ENCODE data around the gene COASY. TPM values are rescaled to one million over a fixed set of nuclear protein-coding genes. Genes with fewer than 3 reads are reported as not detected.

Gene COASY
- total and polyA plus RNA-seq, 4 donors: 25.9 to 93.2 (median 64.3) TPM

DNA sequence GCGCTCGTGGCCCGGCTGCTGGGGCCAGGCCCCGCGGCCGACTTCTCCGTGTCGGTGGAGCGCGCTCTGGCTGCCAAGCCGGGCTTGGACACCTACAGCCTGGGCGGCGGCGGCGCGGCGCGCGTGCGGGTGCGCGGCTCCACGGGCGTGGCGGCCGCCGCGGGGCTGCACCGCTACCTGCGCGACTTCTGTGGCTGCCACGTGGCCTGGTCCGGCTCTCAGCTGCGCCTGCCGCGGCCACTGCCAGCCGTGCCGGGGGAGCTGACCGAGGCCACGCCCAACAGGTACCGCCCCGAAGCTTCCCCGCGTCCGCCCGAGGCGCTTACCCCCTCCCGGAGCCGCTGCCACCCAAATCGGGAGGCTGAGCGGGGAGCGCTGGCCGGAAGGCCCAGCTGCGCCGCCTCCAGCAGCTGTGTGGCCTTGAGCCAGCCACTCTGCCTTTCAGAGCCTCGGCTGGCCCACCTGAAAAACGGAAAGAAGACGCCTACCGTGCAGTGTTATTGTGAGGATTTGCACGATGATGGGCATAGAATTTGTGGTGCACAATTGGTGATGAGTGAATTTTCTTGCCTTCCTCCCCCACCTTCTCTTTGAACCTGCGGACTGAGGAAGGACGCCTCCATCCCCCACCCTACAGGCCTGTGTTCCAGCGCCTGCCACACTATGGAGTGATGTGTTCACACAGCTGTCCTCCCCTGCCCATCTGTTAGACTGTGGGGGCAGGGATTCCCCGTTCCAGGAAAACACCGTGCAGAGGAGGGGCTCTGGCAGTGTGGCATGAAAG, 25.4 kb upstream of the COASY start:
- Histone ChIP-seq H3K9me3 (ENCODE audit: control insufficient read depth in 4 of 4, insufficient read depth in 3 of 4, low read length in 3 of 4) (no peaks in the 10 kb centered on the region), H3K9ac (ENCODE audit: insufficient read depth in 1 of 2, low read length in 2 of 2) (no peak overlapping the region), H3K4me3 (peak overlapping the region; percentile 83), H3K36me3 (ENCODE audit: control insufficient read depth in 4 of 4, insufficient read depth in 4 of 4, low read length in 4 of 4) (peaks cover 3 to 25% (median 5%) of the 10 kb centered on the region in 4 donors), H3K27me3 (ENCODE audit: control insufficient read depth in 3 of 3, insufficient read depth in 3 of 3, low read length in 2 of 3) (no peaks in the 10 kb centered on the region), H3K27ac (ENCODE audit: low read depth in 1 of 2, low read length in 1 of 2) (peak overlapping the region; percentile 88 to 98), H3K4me1 (ENCODE audit: control insufficient read depth in 5 of 5, insufficient read depth in 5 of 5, low read length in 5 of 5) (peaks cover 0 to 21% (median 5%) of the 10 kb centered on the region in 5 donors)
- DNase-seq (peak; percentile 77 to 89 (median 83)), ATAC-seq (ENCODE audit: insufficient read depth, low FRiP score) (peak; percentile 64)
- WGBS, 2 donors: 1% methylated on average over 45 to 65 of the region's 65 CpGs
- TF ChIP-seq, protein P1, sequence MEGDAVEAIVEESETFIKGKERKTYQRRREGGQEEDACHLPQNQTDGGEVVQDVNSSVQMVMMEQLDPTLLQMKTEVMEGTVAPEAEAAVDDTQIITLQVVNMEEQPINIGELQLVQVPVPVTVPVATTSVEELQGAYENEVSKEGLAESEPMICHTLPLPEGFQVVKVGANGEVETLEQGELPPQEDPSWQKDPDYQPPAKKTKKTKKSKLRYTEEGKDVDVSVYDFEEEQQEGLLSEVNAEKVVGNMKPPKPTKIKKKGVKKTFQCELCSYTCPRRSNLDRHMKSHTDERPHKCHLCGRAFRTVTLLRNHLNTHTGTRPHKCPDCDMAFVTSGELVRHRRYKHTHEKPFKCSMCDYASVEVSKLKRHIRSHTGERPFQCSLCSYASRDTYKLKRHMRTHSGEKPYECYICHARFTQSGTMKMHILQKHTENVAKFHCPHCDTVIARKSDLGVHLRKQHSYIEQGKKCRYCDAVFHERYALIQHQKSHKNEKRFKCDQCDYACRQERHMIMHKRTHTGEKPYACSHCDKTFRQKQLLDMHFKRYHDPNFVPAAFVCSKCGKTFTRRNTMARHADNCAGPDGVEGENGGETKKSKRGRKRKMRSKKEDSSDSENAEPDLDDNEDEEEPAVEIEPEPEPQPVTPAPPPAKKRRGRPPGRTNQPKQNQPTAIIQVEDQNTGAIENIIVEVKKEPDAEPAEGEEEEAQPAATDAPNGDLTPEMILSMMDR (IDR thresholded peaks at IDR 0.05; ENCODE audit: control extremely low read depth, extremely low read depth): no peak

DNA sequence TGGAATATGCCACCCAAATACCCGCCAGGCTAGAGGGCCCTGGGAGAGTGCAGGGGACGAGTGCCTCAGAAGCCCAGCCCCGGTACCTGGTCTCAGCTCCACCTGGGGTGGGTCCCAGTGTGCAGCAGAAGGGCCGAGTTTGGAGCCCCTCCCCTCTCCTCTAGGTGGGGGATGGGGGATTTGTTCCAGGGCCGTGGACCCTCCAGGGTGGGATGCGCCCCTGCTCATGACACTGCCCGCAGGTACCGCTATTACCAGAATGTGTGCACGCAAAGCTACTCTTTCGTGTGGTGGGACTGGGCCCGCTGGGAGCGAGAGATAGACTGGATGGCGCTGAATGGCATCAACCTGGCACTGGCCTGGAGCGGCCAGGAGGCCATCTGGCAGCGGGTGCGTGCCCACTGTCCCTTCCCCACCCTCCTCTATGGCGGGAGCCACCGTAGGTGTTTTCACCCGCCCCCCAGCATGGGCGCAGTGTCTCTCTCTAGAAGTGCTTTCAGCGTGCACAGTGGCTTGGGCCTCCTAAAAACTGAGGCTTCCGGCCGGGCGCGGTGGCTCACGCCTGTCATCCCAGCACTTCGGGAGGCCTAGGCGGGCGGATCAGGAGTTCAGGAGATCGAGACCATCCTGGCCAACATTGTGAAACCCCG, 24.7 kb upstream of the COASY start:
- no peak overlapping the region for H3K9ac ChIP-seq (ENCODE audit: insufficient read depth in 1 of 2, low read length in 2 of 2)
- WGBS, 2 donors: 86 to 91% methylated on average over 31 of the region's 31 CpGs

DNA sequence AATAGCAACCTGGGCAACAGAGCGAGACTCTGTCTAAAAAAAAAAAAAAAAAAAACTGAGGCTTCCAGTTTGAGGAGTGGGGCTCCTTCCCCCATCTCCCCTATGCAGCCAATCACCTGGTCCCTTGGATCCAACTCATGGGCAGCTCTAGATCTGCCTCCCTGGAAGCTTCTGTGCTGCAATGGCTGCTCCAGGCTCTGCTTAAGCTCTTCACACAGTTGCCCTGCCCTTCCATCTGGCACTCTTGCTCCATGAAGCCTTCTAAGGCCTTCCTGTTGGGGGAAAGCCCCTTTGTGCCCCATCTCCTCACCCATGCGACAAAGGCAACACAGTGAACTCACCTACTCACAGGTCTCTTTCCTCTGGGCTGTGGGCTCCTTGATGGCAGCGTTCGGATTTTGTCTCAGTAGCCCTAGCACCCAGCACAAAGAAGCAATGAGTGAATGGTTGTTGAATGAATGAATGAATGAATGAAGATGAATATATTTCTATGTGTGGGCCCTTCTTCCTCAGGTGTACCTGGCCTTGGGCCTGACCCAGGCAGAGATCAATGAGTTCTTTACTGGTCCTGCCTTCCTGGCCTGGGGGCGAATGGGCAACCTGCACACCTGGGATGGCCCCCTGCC, 24.0 kb upstream of the COASY start:
- Histone ChIP-seq H3K27me3 (ENCODE audit: control insufficient read depth in 3 of 3, insufficient read depth in 3 of 3, low read length in 2 of 3) (no peaks in the 10 kb centered on the region), H3K4me1 (ENCODE audit: control insufficient read depth in 5 of 5, insufficient read depth in 5 of 5, low read length in 5 of 5) (peaks cover 0 to 18% (median 2%) of the 10 kb centered on the region in 5 donors), H3K4me3 (no peak overlapping the region), H3K27ac (ENCODE audit: low read depth in 1 of 2, low read length in 1 of 2) (no peak overlapping the region), H3K9me3 (ENCODE audit: control insufficient read depth in 4 of 4, insufficient read depth in 3 of 4, low read length in 3 of 4) (no peaks in the 10 kb centered on the region), H3K36me3 (ENCODE audit: control insufficient read depth in 4 of 4, insufficient read depth in 4 of 4, low read length in 4 of 4) (peaks cover 3 to 33% (median 6%) of the 10 kb centered on the region in 4 donors), H3K9ac (ENCODE audit: insufficient read depth in 1 of 2, low read length in 2 of 2) (no peak overlapping the region)
- TF ChIP-seq, protein P1 (IDR thresholded peaks at IDR 0.05; ENCODE audit: control extremely low read depth, extremely low read depth): no peak
- no peak for DNase-seq
- WGBS, 2 donors: 91 to 94% methylated on average over 5 of the region's 5 CpGs
- no peak for ATAC-seq (ENCODE audit: insufficient read depth, low FRiP score)

More for the DNA sequence above, 24.7 kb upstream of the COASY start:
- ATAC-seq (ENCODE audit: insufficient read depth, low FRiP score) (no peak), DNase-seq (no peak)
- Histone ChIP-seq H3K4me3 (peak overlapping the region; percentile 83), H3K27ac (ENCODE audit: low read depth in 1 of 2, low read length in 1 of 2) (peak overlapping the region; percentile 88 to 98), H3K36me3 (ENCODE audit: control insufficient read depth in 4 of 4, insufficient read depth in 4 of 4, low read length in 4 of 4) (peaks cover 3 to 27% (median 5%) of the 10 kb centered on the region in 4 donors), H3K9me3 (ENCODE audit: control insufficient read depth in 4 of 4, insufficient read depth in 3 of 4, low read length in 3 of 4) (no peaks in the 10 kb centered on the region), H3K27me3 (ENCODE audit: control insufficient read depth in 3 of 3, insufficient read depth in 3 of 3, low read length in 2 of 3) (no peaks in the 10 kb centered on the region), H3K4me1 (ENCODE audit: control insufficient read depth in 5 of 5, insufficient read depth in 5 of 5, low read length in 5 of 5) (peaks cover 0 to 18% (median 2%) of the 10 kb centered on the region in 5 donors)
- TF ChIP-seq, protein P1 (IDR thresholded peaks at IDR 0.05; ENCODE audit: control extremely low read depth, extremely low read depth): no peak
